ENCODE measurements around the gene DNTTIP2.
A peak's percentile ranks its signal among the peaks of the same experiment; 100 is the strongest.
"Not testable (repeated sequence)": the region's sequence is repeated elsewhere in the genome, so short reads cannot be mapped to it uniquely, and the experiment has no call there.

Gene DNTTIP2

DNA sequence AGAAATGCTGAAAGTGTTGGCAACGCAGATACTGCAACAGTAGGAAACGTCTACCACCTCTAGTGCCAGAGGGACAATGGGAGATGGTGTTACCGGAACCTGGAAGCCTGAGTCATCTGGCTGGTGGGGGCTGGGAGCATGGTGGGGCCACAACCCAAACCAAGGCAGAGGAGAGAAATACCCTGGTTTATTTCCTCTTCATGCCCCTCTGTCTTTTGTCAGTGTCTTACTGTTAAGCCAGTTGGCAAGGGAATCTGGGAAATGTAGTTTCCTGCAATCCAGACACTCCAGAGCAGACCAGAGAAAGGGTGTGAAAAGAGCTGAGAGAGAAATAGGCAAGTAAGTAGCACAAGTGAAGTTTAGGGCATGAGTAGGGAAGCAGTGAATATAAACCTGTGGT is 14.8 kb downstream of the DNTTIP2 start:
- no peaks in the 10 kb centered on the region for H3K9me3 Mint-ChIP-seq
- peaks cover 7% of the 10 kb centered on the region for H3K27me3 Mint-ChIP-seq
- no peak overlapping the region for H3K27ac Mint-ChIP-seq
- no peak for DNase-seq
- H3K4me3 Mint-ChIP-seq = no peak overlapping the region
- CTCF ChIA-PET = interaction anchor here (1.6 kb wide), 1 partner anchor 10 kb away, joined by 3 read pairs; no protein-coding TSS in a partner anchor
- no peaks in the 10 kb centered on the region for H3K4me1 Mint-ChIP-seq
- H3K36me3 Mint-ChIP-seq = peaks cover 22% of the 10 kb centered on the region

DNA sequence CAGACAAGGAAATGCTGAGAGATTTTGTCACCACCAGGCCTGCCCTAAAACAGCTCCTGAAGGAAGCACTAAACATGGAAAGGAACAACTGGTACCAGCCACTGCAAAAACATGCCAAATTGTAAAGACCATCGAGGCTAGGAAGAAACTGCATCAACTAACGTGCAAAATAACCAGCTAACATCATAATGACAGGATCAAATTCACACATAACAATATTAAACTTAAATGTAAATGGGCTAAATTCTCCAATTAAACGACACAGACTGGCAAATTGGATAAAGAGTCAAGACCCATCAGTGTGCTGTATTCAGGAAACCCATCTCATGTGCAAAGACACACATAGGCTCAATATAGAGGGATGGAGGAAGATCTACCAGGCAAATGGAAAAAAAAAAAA is 21.4 kb downstream of the DNTTIP2 start:
- CTCF ChIA-PET, H3K9me3 Mint-ChIP-seq, H3K36me3 Mint-ChIP-seq, H3K27ac Mint-ChIP-seq, H3K4me3 Mint-ChIP-seq, DNase-seq, H3K4me1 Mint-ChIP-seq: not testable (repeated sequence)
- peaks cover 29% of the 10 kb centered on the region for H3K27me3 Mint-ChIP-seq

DNA sequence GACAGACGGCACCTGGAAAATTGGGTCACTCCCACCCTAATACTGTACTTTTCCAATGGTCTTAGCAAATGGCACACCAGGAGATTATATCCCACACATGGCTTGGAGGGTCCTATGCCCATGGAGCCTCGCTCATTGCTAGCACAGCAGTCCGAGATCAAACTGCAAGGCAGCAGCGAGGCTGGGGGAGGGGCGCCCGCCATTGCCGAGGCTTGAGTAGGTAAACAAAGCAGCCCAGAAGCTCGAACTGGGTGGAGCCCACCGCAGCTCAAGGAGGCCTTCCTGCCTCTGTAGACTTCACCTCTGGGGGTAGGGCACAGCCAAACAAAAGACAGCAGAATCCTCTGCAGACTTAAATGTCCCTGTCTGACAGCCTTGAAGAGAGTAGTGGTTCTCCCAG is 23.0 kb downstream of the DNTTIP2 start:
- H3K27ac Mint-ChIP-seq, H3K36me3 Mint-ChIP-seq, H3K4me3 Mint-ChIP-seq, CTCF ChIA-PET, H3K4me1 Mint-ChIP-seq, H3K9me3 Mint-ChIP-seq, DNase-seq: not testable (repeated sequence)
- H3K27me3 Mint-ChIP-seq = peaks cover 29% of the 10 kb centered on the region

DNA sequence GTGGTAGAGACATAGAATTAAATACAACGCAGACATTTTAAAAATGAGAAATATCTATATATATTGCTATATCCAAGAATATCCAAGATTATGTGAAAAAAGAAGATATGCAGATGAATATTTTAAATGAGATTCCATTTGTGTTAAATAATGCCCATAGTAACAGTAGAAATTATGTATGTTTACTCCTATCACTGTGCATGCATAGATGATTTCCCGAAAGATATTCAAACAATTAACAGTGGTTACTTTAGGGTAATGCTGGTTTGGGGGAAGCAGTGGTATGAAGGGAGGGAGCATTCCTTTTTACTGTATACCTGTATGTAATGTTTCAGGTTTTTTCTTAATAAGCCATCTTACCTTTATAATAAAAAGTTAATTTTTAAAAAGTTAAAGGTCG is 25.1 kb downstream of the DNTTIP2 start:
- H3K4me1 Mint-ChIP-seq = peaks cover 6% of the 10 kb centered on the region
- CTCF ChIA-PET = interaction anchor here (0.8 kb wide), 1 partner anchor 549 kb away, joined by 4 read pairs; no protein-coding TSS in a partner anchor
- DNase-seq = no peak
- H3K9me3 Mint-ChIP-seq = peaks cover 3% of the 10 kb centered on the region
- no peak overlapping the region for H3K27ac Mint-ChIP-seq
- H3K4me3 Mint-ChIP-seq = no peak overlapping the region
- H3K36me3 Mint-ChIP-seq = no peaks in the 10 kb centered on the region
- peaks cover 31% of the 10 kb centered on the region for H3K27me3 Mint-ChIP-seq

DNA sequence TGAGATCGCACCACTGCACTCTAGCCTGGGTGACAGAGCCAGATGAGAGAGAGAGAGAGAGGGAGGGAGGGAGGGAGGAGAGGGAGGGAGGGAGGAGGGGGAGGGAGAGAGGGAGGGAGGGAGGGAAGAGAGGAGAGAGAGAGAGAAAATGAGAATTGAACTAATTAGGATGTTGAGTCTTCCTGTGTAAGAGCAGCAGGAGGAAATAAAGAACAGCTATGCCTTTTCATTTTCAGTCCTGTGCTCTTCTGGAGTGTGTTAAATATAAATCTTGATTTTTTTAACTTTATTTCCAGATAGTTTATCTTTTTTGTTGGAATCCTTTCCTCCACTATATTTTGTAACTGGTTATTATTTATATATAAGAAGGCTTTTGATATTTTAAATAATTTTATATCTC is 27.1 kb downstream of the DNTTIP2 start:
- Mint-ChIP-seq H3K27ac (no peak overlapping the region), H3K9me3 (peaks cover 3% of the 10 kb centered on the region), H3K4me3 (no peak overlapping the region), H3K27me3 (peaks cover 32% of the 10 kb centered on the region), H3K4me1 (peaks cover 15% of the 10 kb centered on the region), H3K36me3 (peaks cover 3% of the 10 kb centered on the region)
- CTCF ChIA-PET = interaction anchor here (0.9 to 3.8 kb wide), 5 partner anchors 9 to 415 kb away, joined by 3 to 24 read pairs (median 3); no protein-coding TSS in a partner anchor
- no peak for DNase-seq

DNA sequence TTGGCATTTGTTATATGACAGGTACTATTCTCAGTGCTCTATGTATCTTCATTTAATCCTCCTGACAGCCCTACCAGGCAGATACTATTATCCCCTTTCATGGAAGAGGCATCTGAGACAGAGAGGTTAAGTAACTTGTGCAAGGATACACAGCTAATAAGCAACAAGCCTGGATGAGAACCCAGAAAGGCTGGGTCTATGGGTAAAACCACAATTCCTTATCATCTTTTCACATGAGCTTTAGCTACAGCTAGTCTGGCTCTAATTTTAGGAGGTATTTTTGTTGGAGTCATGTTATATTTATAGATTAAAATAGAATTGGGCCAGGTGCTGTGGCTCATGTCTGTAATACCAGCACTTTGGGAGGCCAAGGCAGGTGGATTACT is 27.7 kb downstream of the DNTTIP2 start:
- Mint-ChIP-seq H3K4me1 (peaks cover 15% of the 10 kb centered on the region), H3K4me3 (no peak overlapping the region), H3K27ac (no peak overlapping the region), H3K9me3 (peaks cover 3% of the 10 kb centered on the region), H3K27me3 (peaks cover 27% of the 10 kb centered on the region), H3K36me3 (peaks cover 3% of the 10 kb centered on the region)
- DNase-seq = no peak
- CTCF ChIA-PET = interaction anchor here (0.7 to 3.8 kb wide), 6 partner anchors 8 to 414 kb away, joined by 3 to 24 read pairs (median 3); no protein-coding TSS in a partner anchor

DNA sequence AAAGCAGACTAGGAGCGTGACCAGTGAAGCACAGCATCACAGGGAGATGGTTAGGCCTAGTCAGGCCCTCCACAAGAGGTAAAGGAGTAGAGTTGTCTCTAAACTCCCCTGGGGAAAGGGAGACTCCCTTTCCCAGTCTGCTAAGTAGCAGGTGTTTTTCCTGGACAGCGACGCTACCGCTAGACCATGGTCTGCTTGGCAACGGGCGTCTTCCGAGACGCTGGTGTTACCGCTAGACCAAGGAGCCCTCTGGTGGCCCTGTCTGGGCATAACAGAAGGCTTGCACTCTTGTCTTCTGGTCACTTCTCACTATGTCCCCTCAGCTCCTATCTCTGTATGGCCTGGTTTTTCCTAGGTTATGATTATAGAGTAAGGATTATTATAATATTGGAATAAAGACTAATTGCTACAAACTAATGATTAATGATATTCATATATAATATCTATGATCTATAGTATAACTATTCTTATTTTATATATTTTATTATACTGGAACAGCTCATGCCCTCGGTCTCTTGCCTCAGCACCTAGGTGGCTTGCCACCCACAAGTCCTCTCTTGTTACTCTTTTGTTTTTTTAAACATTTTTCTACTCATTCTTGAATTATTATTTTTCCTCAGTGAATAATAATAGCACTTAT is 28.2 kb downstream of the DNTTIP2 start:
- Mint-ChIP-seq H3K4me1 (peaks cover 19% of the 10 kb centered on the region), H3K27me3 (peaks cover 24% of the 10 kb centered on the region)
- CTCF ChIA-PET = interaction anchor here (0.7 to 3.8 kb wide), 5 partner anchors 8 to 227 kb away, joined by 3 to 24 read pairs (median 3); no protein-coding TSS in a partner anchor
- H3K27ac Mint-ChIP-seq, H3K9me3 Mint-ChIP-seq, H3K36me3 Mint-ChIP-seq, H3K4me3 Mint-ChIP-seq: not testable (repeated sequence)
- DNase-seq = peak; percentile 74

DNA sequence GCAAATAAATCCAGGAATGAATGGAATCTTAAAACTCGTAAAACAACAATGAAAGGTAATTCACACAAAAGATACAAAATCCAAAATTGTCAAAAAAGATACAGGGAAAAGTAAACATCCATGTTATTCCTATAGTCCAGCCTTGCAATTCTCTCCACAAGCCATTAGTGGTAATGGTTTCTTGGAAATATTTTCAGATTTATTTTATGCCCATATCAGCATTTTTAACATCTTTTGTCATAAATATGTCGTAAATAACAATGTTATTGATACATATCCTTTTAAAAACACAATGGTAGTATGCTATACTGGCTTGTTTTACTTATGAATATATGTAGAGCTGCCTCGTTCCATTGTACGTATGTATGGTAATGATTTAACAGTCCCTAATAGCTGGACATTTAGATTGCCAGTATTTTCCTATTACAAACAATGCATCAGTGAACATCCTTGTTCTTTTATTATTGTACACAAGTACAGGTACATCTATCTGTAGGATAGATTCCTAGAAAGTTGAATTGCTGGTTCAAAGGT is 30.6 kb downstream of the DNTTIP2 start:
- Mint-ChIP-seq H3K36me3 (peaks cover 3% of the 10 kb centered on the region), H3K27me3 (peaks cover 19% of the 10 kb centered on the region), H3K4me1 (peaks cover 31% of the 10 kb centered on the region), H3K9me3 (peaks cover 3% of the 10 kb centered on the region), H3K4me3 (peak overlapping the region; percentile 88), H3K27ac (peak overlapping the region; percentile 96)
- no peak for DNase-seq
- CTCF ChIA-PET = interaction anchor here (3.8 kb wide), 1 partner anchor 218 kb away, joined by 24 read pairs; no protein-coding TSS in a partner anchor

DNA sequence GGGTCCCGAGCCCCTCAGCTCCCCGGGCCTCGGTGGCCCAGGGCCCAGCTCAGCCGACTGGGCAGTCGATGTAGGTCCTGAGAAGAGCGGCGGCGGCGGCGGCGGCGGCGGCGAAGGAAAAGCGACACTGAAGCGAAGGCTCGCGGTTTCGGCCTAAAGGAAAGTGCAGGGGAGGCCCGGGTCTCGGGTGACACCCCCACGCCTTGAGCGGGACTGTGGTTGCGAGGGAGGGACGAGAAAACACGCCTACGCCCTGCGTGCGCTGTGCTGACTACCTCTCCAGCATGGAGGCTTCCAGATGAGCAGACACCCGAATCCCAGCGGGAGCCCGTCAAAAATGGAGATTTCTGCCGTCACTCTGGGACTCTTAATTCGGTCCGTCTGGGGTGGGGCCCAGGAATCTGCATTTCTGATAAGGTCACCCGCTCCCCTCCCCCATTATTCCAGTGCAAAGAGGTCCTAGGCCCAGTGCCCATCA is 31.2 kb downstream of the DNTTIP2 start:
- H3K4me3 Mint-ChIP-seq = peak overlapping the region; percentile 88
- CTCF ChIA-PET = interaction anchor here (0.6 to 3.8 kb wide), 2 partner anchors 31 to 217 kb away, joined by 3 to 24 read pairs; partner anchors contain the start of gene DNTTIP2
- H3K4me1 Mint-ChIP-seq = peaks cover 31% of the 10 kb centered on the region

DNA sequence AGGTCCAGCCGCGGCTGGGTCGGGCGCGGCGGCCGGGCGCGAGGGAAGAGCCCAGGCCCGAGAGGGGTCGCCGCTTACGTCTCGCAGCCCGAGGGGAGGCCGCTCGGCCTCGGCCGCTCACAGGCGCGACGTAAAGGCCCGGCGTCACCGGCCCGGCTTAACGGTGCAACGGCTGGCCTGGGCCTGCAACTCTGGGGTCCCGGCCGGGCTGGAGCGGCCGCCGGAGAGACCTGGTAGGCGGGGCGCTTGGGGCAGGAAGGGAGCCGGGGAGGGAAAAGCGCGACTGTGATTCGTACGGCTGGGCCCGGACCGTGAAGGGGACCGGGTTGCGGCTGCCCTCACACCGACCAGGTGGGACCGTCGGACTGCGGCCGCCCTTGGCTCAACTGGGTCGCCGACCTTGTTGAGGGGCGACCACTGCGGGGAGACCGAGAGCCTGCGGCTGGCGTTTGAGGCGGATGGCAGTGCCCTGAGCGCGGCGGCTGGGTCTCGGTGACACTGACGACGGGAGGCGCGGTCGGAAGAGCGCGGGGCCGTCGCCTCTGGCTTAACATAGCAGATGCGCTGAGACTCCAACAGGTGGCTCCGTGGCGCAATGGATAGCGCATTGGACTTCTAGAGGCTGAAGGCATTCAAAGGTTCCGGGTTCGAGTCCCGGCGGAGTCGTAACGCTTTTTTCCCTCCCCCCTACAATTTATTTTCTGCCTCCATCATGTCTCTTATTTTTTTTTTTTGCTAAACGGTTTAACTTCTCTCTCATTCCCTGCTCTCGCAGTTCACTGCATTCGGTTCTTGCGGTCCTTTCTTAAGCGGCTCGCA is 31.8 kb downstream of the DNTTIP2 start:
- Mint-ChIP-seq H3K27ac (peak overlapping the region; percentile 96), H3K9me3 (peaks cover 3% of the 10 kb centered on the region), H3K4me1 (peaks cover 31% of the 10 kb centered on the region), H3K4me3 (peak overlapping the region; percentile 88), H3K27me3 (peaks cover 19% of the 10 kb centered on the region), H3K36me3 (peaks cover 3% of the 10 kb centered on the region)
- DNase-seq = peak; percentile 91
- CTCF ChIA-PET = interaction anchor here (0.6 to 7.3 kb wide), 2 partner anchors 32 to 219 kb away, joined by 3 to 105 read pairs; partner anchors contain the start of gene DNTTIP2

More for the DNA sequence above, 31.2 kb downstream of the DNTTIP2 start:
- Mint-ChIP-seq H3K36me3 (peaks cover 3% of the 10 kb centered on the region), H3K9me3 (peaks cover 3% of the 10 kb centered on the region), H3K27me3 (peaks cover 19% of the 10 kb centered on the region), H3K27ac (peak overlapping the region; percentile 96)
- peak; percentile 76 for DNase-seq

DNA sequence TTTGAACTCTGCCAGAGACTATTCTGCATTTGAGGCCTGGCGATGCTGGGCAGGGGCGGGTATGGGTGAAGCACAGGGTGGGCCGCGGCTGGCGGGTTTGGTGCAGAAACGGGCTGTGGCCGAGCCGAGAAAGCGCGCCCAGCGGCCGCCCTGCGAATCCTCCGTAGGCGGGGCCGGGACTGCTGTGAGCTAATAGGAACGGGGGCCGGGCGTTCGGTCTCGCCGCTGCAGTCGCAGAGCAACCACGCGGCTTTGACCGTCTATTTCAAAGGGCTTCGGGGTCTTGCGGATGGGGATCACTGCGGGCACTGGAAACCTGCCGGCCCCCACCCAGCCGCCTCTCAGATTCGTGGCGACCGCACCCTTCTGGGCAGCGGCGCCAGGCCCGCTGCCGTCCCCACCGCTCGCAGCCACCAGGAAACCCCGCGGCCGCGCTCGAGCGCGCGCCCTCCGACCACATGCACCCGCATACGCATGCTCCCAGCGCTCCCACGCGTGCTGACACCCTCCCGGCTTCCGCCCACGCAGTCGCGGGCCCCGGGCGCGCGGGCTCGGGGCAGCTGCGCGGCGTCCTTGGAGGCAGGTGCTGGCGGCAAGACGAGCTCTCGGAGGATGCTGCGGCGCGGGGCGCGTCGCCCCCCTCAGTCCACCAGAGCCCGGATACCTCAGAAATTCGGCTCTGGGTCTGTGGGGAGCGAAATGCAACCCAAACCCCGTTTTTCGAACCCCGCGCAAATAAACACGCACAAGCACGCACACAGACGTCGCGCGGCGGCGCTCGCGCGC is 32.6 kb downstream of the DNTTIP2 start:
- CTCF ChIA-PET = interaction anchor here (0.6 to 7.3 kb wide), 9 partner anchors 22 to 766 kb away, joined by 3 to 105 read pairs (median 4); no protein-coding TSS in a partner anchor
- peak overlapping the region; percentile 96 for H3K27ac Mint-ChIP-seq
- H3K9me3 Mint-ChIP-seq = peaks cover 3% of the 10 kb centered on the region
- DNase-seq = peak; percentile 86
- H3K27me3 Mint-ChIP-seq = peaks cover 19% of the 10 kb centered on the region
- peaks cover 31% of the 10 kb centered on the region for H3K4me1 Mint-ChIP-seq
- peak overlapping the region; percentile 88 for H3K4me3 Mint-ChIP-seq
- peaks cover 3% of the 10 kb centered on the region for H3K36me3 Mint-ChIP-seq

DNA sequence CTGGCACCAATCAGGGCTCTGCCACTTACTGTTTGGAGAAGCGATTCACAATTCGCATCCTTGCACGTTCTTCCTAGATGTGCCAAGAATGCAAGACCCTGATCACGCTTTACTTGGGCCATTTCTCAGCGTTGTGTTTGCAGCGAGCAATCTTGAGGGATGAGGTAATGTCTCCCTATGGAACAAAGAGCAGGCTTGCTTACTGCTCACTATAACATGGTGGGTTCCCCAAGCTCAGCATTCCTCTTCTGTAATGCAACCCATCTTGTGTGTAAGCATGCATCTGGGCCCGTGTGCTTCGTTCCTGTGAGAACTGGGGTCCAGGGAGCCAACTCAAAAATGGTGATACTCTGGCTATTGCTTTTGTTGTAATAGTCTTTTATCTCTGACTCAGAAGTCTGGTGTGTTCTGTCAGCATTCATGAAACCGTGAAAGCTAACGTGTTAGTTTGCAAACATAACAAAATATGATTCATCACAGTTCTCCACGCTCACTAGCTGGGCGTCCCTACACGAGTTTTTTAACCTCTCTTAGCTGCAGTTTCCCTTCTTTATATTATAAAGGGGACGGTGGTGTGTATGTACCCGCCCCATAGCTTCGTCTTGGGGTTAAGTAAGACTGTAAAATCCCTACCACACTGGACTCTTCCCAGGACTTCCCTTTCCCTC is 33.3 kb downstream of the DNTTIP2 start:
- no peak for DNase-seq
- Mint-ChIP-seq H3K27ac (peak overlapping the region; percentile 96), H3K9me3 (peaks cover 3% of the 10 kb centered on the region), H3K27me3 (peaks cover 17% of the 10 kb centered on the region), H3K4me1 (peaks cover 31% of the 10 kb centered on the region), H3K4me3 (peak overlapping the region; percentile 88), H3K36me3 (peaks cover 3% of the 10 kb centered on the region)
- CTCF ChIA-PET = interaction anchor here (0.6 to 7.3 kb wide), 10 partner anchors 21 to 765 kb away, joined by 3 to 105 read pairs (median 4); no protein-coding TSS in a partner anchor
